Measurements from ENCODE around the gene ARMC2.

- TF ChIP-seq RNF2 (IDR thresholded peaks at IDR 0.05; ENCODE audit: borderline replicate concordance, low read depth, low read length, missing control alignments, poor library complexity, severe bottlenecking), result no peak
- TF ChIP-seq CTCF (IDR thresholded peaks at IDR 0.05; ENCODE audit: control extremely low read depth in 1 of 3, insufficient read depth in 1 of 3, low read depth in 1 of 3, low read length in 3 of 3), result no peak
- TF ChIP-seq NRF1 (IDR thresholded peaks at IDR 0.05; ENCODE audit: low read depth, low read length), result no peak
- TF ChIP-seq TEAD4 (IDR thresholded peaks at IDR 0.05; ENCODE audit: low read depth, low read length), result no peak
These were observed 175.2 kb downstream of the ARMC2 start for GRCh38 chr6:109023356-109023925.

All from H1 (cell line).